BJ (cell line): ENCODE results near the gene ATP9A. TPM values are rescaled to one million over a fixed set of nuclear protein-coding genes. Genes with fewer than 3 reads are reported as not detected.
"Not testable (repeated sequence)": the region's sequence is repeated elsewhere in the genome, so short reads cannot be mapped to it uniquely, and the experiment has no call there.

Source experiments
- CTCF ChIA-PET: fragments of 350-600 bp; formaldehyde crosslinking; extraction: SDS; loops from one replicate; lab custom pipeline; 2021; ENCODE audit warnings: antibody characterized with exemption, inconsistent platforms; lab: Yijun Ruan, JAX
- POLR2A ChIA-PET: fragments of 300-600 bp; sonication (Branson Sonifier 250); formaldehyde crosslinking; extraction: SDS; loops from one replicate; lab custom pipeline; 2021; ENCODE audit warnings: antibody characterized with exemption; lab: Charles Lee
- DNase-seq: peaks from one replicate; pipeline ENCODE4 v3.0.0-alpha.2; 2011; ENCODE audit warnings: low read depth
- H3K27me3 ChIP-seq: 2 replicates; pipeline ENCODE4 v1.6.0; 2011; ENCODE audit warnings: low read length; ENCODE audit not compliant: control insufficient read depth, insufficient read depth
- H3K36me3 ChIP-seq: 2 replicates; pipeline ENCODE4 v1.5.1; 2011; ENCODE audit warnings: low read length; ENCODE audit not compliant: control insufficient read depth, insufficient read depth
- H3K4me3 ChIP-seq: 2 replicates; pipeline ENCODE4 v1.5.1; 2011; ENCODE audit warnings: low read depth, mild to moderate bottlenecking, control low read depth, low read length
- CTCF ChIP-seq: IDR thresholded peaks from 2 replicates; pipeline ENCODE4 v1.5.1; 2011; ENCODE audit warnings: low read depth, mild to moderate bottlenecking, control low read depth, inconsistent platforms, low read length, moderate library complexity; ENCODE audit not compliant: insufficient read depth
- polyA plus RNA-seq: library from polyadenylated mRNA; depleted of rRNA; stranded (reverse); fragments of >200 nt; gene quantifications from 2 replicates; pipeline ENCODE4 v1.2.3, GENCODE V29; 2011

ATP9A gene
- polyA plus RNA-seq, 1 experiment = 26.0 TPM

- ChIA-PET CTCF (interaction anchor here (1.3 to 1.5 kb wide), 2 partner anchors 9 to 17 kb away, joined by 3 to 4 read pairs; no protein-coding TSS in a partner anchor), POLR2A (no interaction called here)
- DNase-seq = no peak
- H3K36me3 ChIP-seq = no peaks in the 10 kb centered on the region
- no peak overlapping the region for H3K4me3 ChIP-seq
- TF ChIP-seq CTCF = no peak
- no peaks in the 10 kb centered on the region; the same call in 1 of the 2 replicates for H3K27me3 ChIP-seq
These were observed 196.8 kb downstream of the ATP9A start for GRCh38 chr20:51571460-51571794.

GRCh38 chr20:51570739-51571459 lies 197.3 kb downstream of the ATP9A start:
- TF ChIP-seq CTCF = no peak
- Histone ChIP-seq H3K4me3 (no peak overlapping the region), H3K36me3 (no peaks in the 10 kb centered on the region), H3K27me3 (no peaks in the 10 kb centered on the region; the same call in 1 of the 2 replicates)
- ChIA-PET POLR2A (interaction anchor here (0.6 kb wide), 1 partner anchor 8 kb away, joined by 3 read pairs; no protein-coding TSS in a partner anchor), CTCF (interaction anchor here (1.0 to 1.5 kb wide), 3 partner anchors 8 to 184 kb away, joined by 3 to 4 read pairs (median 4); no protein-coding TSS in a partner anchor)
- no peak for DNase-seq

GRCh38 chr20:51569815-51570738 lies 198.1 kb downstream of the ATP9A start:
- no peaks in the 10 kb centered on the region for H3K36me3 ChIP-seq
- ChIA-PET CTCF (interaction anchor here (1.0 to 1.3 kb wide), 2 partner anchors 19 to 183 kb away, joined by 4 read pairs; no protein-coding TSS in a partner anchor), POLR2A (interaction anchor here (0.6 kb wide), 1 partner anchor 7 kb away, joined by 3 read pairs; no protein-coding TSS in a partner anchor)
- no peaks in the 10 kb centered on the region; the same call in 1 of the 2 replicates for H3K27me3 ChIP-seq
- H3K4me3 ChIP-seq = no peak overlapping the region
- DNase-seq = no peak
- no peak for TF ChIP-seq CTCF

GRCh38 chr20:51568533-51568932 lies 199.7 kb downstream of the ATP9A start:
- CTCF ChIA-PET = interaction anchor here (1.2 kb wide), 1 partner anchor 19 kb away, joined by 3 read pairs; no protein-coding TSS in a partner anchor
- H3K36me3 ChIP-seq, DNase-seq, H3K4me3 ChIP-seq, POLR2A ChIA-PET, H3K27me3 ChIP-seq: not testable (repeated sequence)

- no peak for TF ChIP-seq CTCF
- no peak for DNase-seq
- no peak overlapping the region for H3K4me3 ChIP-seq
- ChIA-PET POLR2A (no interaction called here), CTCF (interaction anchor here (1.2 kb wide), 2 partner anchors 12 to 19 kb away, joined by 3 read pairs; no protein-coding TSS in a partner anchor)
- no peaks in the 10 kb centered on the region; the same call in 1 of the 2 replicates for H3K27me3 ChIP-seq
- no peaks in the 10 kb centered on the region for H3K36me3 ChIP-seq
These were observed 200.6 kb downstream of the ATP9A start for GRCh38 chr20:51567622-51568021.
